ENCODE measurements around the gene USP40.

GRCh38 chr2:233546774-233547173 lies 19.8 kb downstream of the USP40 start:
- no peak for TF ChIP-seq CTCF (conservative IDR thresholded peaks at IDR 0.05)
- TF ChIP-seq ZFX (IDR thresholded peaks at IDR 0.05): no peak

All from C4-2B (cell line).